Mesenchymal stem cell (in vitro differentiated cells and primary cell): ENCODE measurements around the gene THSD8.
"Not testable (repeated sequence)": the region's sequence is repeated elsewhere in the genome, so short reads cannot be mapped to it uniquely, and the experiment has no call there.

Experiments used
- DNase-seq: peaks from one replicate; pipeline ENCODE4 v3.0.0-alpha.2; 2013
- H2AFZ ChIP-seq: one replicate; pipeline ENCODE4 v1.6.1; 2013; ENCODE audit warnings: low read depth, mild to moderate bottlenecking, control low read depth, inconsistent platforms, low read length, moderate library complexity
- H2AK5ac ChIP-seq: 2 replicates; pipeline ENCODE4 v1.6.1; 2013; ENCODE audit warnings: low read length, moderate library complexity, mild to moderate bottlenecking, inconsistent platforms; ENCODE audit not compliant: severe bottlenecking
- H2BK120ac ChIP-seq: one replicate; pipeline ENCODE4 v1.6.1; 2013; ENCODE audit warnings: low read depth, mild to moderate bottlenecking, inconsistent platforms, low read length, moderate library complexity
- H2BK12ac ChIP-seq, 2 experiments: one replicate each; pipeline ENCODE4 v1.6.1; 2013; ENCODE audit warnings: inconsistent platforms in 2 of 2, low read length in 2 of 2, mild to moderate bottlenecking in 2 of 2, moderate library complexity in 2 of 2, control low read depth in 1 of 2
- H2BK15ac ChIP-seq: one replicate; pipeline ENCODE4 v1.6.1; 2013; ENCODE audit warnings: mild to moderate bottlenecking, low read depth, inconsistent platforms; ENCODE audit not compliant: poor library complexity, severe bottlenecking
- H2BK5ac ChIP-seq: 2 replicates; pipeline ENCODE4 v1.6.1; 2013; ENCODE audit warnings: low read depth, mild to moderate bottlenecking, low read length, control low read depth, inconsistent platforms; ENCODE audit not compliant: poor library complexity, severe bottlenecking
- H3K14ac ChIP-seq, 2 experiments: one replicate each; pipeline ENCODE4 v1.6.1; 2013; ENCODE audit warnings: inconsistent platforms in 2 of 2, low read length in 2 of 2, control low read depth in 1 of 2, mild to moderate bottlenecking in 1 of 2, moderate library complexity in 1 of 2
- H3K18ac ChIP-seq, 2 experiments: one replicate each; pipeline ENCODE4 v1.6.1; 2013; ENCODE audit warnings: inconsistent platforms in 2 of 2, low read length in 2 of 2, control low read depth in 1 of 2, low read depth in 1 of 2, mild to moderate bottlenecking in 1 of 2
- H3K23ac ChIP-seq, 2 experiments: one replicate each; pipeline ENCODE4 v1.6.1; 2013; ENCODE audit warnings: inconsistent platforms in 2 of 2, low read length in 2 of 2, mild to moderate bottlenecking in 2 of 2, moderate library complexity in 2 of 2, control low read depth in 1 of 2
- H3K27ac ChIP-seq: 2 replicates; pipeline ENCODE4 v1.5.1; 2013; ENCODE audit warnings: mild to moderate bottlenecking, moderate library complexity, low read length, control low read depth, inconsistent platforms; ENCODE audit not compliant: poor library complexity, severe bottlenecking
- H3K27me3 ChIP-seq, 2 experiments: 2 replicates each; pipeline versions ENCODE4 v1.6.1 to v1.7.0; 2013; ENCODE audit warnings: low read length in 2 of 2, mild to moderate bottlenecking in 2 of 2, moderate library complexity in 2 of 2, control low read depth in 1 of 2, inconsistent platforms in 1 of 2; ENCODE audit not compliant: control insufficient read depth in 1 of 2, insufficient read depth in 1 of 2
- H3K36me3 ChIP-seq, 2 experiments: 2 replicates each; pipeline versions ENCODE4 v1.6.1 to v1.7.0; 2013; ENCODE audit warnings: low read length in 2 of 2, control low read depth in 1 of 2, inconsistent platforms in 1 of 2, low read depth in 1 of 2, mild to moderate bottlenecking in 1 of 2; ENCODE audit not compliant: insufficient read depth in 2 of 2, control insufficient read depth in 1 of 2
- H3K4ac ChIP-seq, 2 experiments: one replicate each; pipeline ENCODE4 v1.6.1; 2013; ENCODE audit warnings: inconsistent platforms in 2 of 2, low read length in 2 of 2, mild to moderate bottlenecking in 2 of 2, moderate library complexity in 2 of 2, control low read depth in 1 of 2, low read depth in 1 of 2
- H3K4me1 ChIP-seq: 2 replicates; pipeline ENCODE4 v1.6.1; 2013; ENCODE audit warnings: low read depth, low read length, control low read depth; ENCODE audit not compliant: control insufficient read depth, insufficient read depth
- H3K4me2 ChIP-seq: 2 replicates; pipeline ENCODE4 v1.6.1; 2013; ENCODE audit warnings: low read length, mild to moderate bottlenecking, inconsistent platforms; ENCODE audit not compliant: poor library complexity, severe bottlenecking
- H3K4me3 ChIP-seq, 2 experiments: 2 replicates each; pipeline versions ENCODE4 v1.5.1 to v1.7.0; 2013; ENCODE audit warnings: low read length in 2 of 2, mild to moderate bottlenecking in 2 of 2, control low read depth in 1 of 2, low read depth in 1 of 2; ENCODE audit not compliant: insufficient read depth in 1 of 2
- H3K79me1 ChIP-seq: replicated peaks from 2 replicates; pipeline ENCODE4 v1.6.1; 2013; ENCODE audit warnings: mild to moderate bottlenecking, control low read depth, low read length, inconsistent platforms; ENCODE audit not compliant: poor library complexity, severe bottlenecking
- H3K9ac ChIP-seq: 2 replicates; pipeline ENCODE4 v1.7.0; 2013; ENCODE audit warnings: mild to moderate bottlenecking, low read length, moderate library complexity
- H3K9me3 ChIP-seq: 2 replicates; pipeline ENCODE4 v1.7.0; 2013; ENCODE audit warnings: mild to moderate bottlenecking, low read length; ENCODE audit not compliant: control insufficient read depth
- H4K8ac ChIP-seq: one replicate; pipeline ENCODE4 v1.6.1; 2013; ENCODE audit warnings: inconsistent platforms, mild to moderate bottlenecking, low read length, moderate library complexity
- H4K91ac ChIP-seq: one replicate; pipeline ENCODE4 v1.6.1; 2013; ENCODE audit warnings: mild to moderate bottlenecking, low read length, inconsistent platforms
- WGBS: methylation state at CpG from one replicate; pipeline ENCODE4 v1.1.7; 2013; ENCODE audit warnings: mixed read lengths; 5-methylcytosine and 5-hydroxymethylcytosine counted together

THSD8 gene

DNA sequence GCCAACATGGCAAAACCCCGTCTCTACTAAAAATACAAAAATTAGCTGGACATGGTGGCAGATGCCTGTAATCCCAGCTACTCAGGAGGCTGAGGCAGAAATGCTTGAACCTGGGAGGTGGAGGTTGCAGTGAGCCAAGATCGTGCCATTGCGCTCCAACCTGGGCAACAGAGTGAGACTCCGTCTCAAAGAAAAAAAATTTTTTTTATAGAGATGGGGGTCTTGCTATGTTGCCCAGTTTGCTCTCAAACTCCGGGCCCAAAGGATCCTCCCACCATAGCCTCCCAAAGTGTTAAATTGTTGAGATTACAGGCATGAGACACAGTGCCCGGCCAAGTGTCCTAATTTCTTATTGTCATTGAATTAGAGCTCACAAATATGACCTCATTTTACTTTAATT is 15.3 kb downstream of the THSD8 start:
- H2BK12ac ChIP-seq, H3K9ac ChIP-seq, H2AFZ ChIP-seq, H3K27ac ChIP-seq, H3K27me3 ChIP-seq, H3K4me1 ChIP-seq, H2BK120ac ChIP-seq, H3K23ac ChIP-seq, H2BK15ac ChIP-seq, H3K36me3 ChIP-seq, H4K8ac ChIP-seq, H3K18ac ChIP-seq, H3K4me2 ChIP-seq, DNase-seq, H2AK5ac ChIP-seq, H3K79me1 ChIP-seq, H3K9me3 ChIP-seq, H3K4me3 ChIP-seq, H3K4ac ChIP-seq, H3K14ac ChIP-seq, H2BK5ac ChIP-seq, H4K91ac ChIP-seq: not testable (repeated sequence)
- WGBS: 93% methylated on average over 3 of the region's 6 CpGs

DNA sequence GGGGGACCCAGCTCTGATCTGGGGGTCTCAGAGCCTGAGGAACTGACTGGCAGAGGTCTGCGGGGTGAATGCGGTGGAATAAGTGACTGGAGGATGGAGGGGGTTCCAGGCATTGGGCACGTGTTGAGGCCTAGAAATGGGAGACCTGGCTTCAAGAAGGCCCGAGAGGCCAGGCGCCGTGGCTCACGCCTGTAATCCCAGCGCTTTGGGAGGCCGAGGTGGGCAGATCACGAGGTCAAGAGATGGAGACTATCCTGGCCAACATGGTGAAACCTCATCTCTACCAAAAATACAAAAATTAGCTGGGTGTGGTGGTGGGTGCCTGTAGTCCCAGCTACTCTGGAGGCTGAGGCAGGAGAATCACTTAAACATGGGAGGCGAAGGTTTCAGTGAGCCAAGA is 15.9 kb downstream of the THSD8 start:
- not testable (repeated sequence) for H3K18ac ChIP-seq, H3K27me3 ChIP-seq, H2AK5ac ChIP-seq, H3K4me2 ChIP-seq, H4K91ac ChIP-seq, H3K79me1 ChIP-seq, H3K14ac ChIP-seq, H4K8ac ChIP-seq, H2BK120ac ChIP-seq, DNase-seq, H3K27ac ChIP-seq, H2BK15ac ChIP-seq, H3K4me3 ChIP-seq, H3K4me1 ChIP-seq, H3K4ac ChIP-seq, H2BK5ac ChIP-seq, H3K9ac ChIP-seq, H3K23ac ChIP-seq, H2AFZ ChIP-seq, H3K9me3 ChIP-seq, H3K36me3 ChIP-seq, H2BK12ac ChIP-seq
- 98% methylated on average over 10 of the region's 11 CpGs for WGBS

DNA sequence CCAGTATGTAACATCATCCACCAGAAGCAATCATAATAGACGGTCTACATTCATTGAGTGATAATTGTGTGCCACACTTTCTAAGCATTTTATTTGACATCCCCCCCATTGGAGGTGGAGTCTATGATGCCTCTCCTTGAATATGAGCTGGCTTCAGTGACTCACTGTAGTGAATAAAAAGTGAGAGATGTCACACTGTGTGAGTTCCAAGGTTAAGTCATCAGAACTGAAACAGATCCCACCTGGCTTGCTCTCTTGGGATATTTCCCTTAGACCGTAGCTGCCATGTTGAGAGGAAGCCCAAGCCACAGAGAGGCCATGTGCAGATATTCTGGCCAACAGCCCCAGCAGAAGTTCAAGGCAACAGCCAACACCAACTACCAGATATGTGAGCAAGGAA is 19.9 kb downstream of the THSD8 start:
- H2BK15ac ChIP-seq: no peak overlapping the region
- H3K14ac ChIP-seq: no peak overlapping the region
- no peak overlapping the region for H3K9ac ChIP-seq
- H2AK5ac ChIP-seq: no peak overlapping the region
- H3K9me3 ChIP-seq: peaks cover 4% of the 10 kb centered on the region
- peaks cover 12 to 20% of the 10 kb centered on the region in 2 experiments for H3K27me3 ChIP-seq
- H2BK12ac ChIP-seq: no peak overlapping the region
- no peak overlapping the region for H3K4me2 ChIP-seq
- no peak overlapping the region for H2BK5ac ChIP-seq
- H2BK120ac ChIP-seq: no peak overlapping the region
- no peak overlapping the region for H4K8ac ChIP-seq
- 98% methylated on average over 2 of the region's 2 CpGs for WGBS
- no peak overlapping the region for H3K18ac ChIP-seq
- H3K79me1 ChIP-seq: no peaks in the 10 kb centered on the region
- no peak overlapping the region for H3K4ac ChIP-seq
- H3K4me3 ChIP-seq: no peak overlapping the region
- H3K27ac ChIP-seq: no peak overlapping the region
- no peak overlapping the region for H4K91ac ChIP-seq
- H3K4me1 ChIP-seq: peaks cover 5% of the 10 kb centered on the region
- H3K23ac ChIP-seq: no peak overlapping the region
- no peak overlapping the region for H2AFZ ChIP-seq
- no peaks in the 10 kb centered on the region for H3K36me3 ChIP-seq
- DNase-seq: no peak

DNA sequence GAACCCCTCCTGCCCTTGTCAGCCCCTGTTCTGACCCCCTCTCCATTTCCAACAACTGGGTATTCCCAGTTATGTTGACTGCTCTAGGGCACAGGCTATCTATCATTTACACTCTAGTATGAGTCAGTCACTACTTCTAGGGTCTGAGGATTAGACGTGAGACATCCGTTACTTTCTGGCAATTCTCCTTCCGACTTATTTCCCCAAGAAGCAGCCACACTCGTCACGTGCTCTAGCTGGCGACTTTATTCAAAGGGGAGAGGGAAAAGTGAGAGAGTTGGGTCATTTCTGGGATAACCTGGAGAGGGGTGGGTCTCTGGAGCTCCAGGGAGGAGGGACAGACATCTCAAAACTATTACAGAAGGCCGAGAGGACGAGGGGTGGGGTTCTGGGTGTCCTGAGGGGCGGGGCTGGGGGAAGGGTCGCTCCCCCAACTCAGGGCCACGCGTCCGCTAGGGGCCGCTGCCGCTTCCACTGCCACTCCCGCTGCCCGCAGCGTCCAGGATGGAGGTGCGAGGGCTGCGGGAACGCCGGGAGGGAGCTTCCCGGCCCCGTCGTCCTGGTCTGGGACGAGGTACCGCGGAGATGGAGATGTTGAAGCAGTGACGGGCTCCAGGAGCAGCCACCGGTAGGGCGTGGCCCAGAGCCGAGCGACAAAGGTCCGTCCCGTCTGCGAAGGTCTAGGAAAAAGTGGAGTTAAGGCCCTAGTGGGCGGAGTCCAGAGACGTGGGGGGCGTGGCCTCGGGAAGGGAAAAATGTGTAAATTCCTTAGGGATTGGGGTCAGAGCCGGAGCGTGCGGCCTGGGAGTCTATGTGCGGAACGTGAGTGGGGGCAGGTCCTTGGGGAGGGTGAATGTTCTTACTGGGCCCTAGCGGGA is 23.6 kb downstream of the THSD8 start:
- peak overlapping the region in 1 of 2 experiments; percentile 31 for H3K23ac ChIP-seq
- peak overlapping the region in 1 of 2 experiments; percentile 64 for H3K18ac ChIP-seq
- no peak overlapping the region for H3K4ac ChIP-seq
- 6% methylated on average over 45 of the region's 46 CpGs for WGBS
- H3K4me2 ChIP-seq: no peak overlapping the region
- no peak overlapping the region for H3K27ac ChIP-seq
- peak overlapping the region; percentile 10 for H2AFZ ChIP-seq
- H3K9me3 ChIP-seq: peaks cover 4% of the 10 kb centered on the region
- H3K79me1 ChIP-seq: no peaks in the 10 kb centered on the region
- no peaks in the 10 kb centered on the region for H3K36me3 ChIP-seq
- peaks cover 5% of the 10 kb centered on the region for H3K4me1 ChIP-seq
- H2AK5ac ChIP-seq: no peak overlapping the region
- H2BK12ac ChIP-seq: peak overlapping the region in 1 of 2 experiments; percentile 14
- H3K4me3 ChIP-seq: peak overlapping the region in 1 of 2 experiments; percentile 28
- H2BK15ac ChIP-seq: no peak overlapping the region
- no peak overlapping the region for H2BK120ac ChIP-seq
- peak; percentile 39 for DNase-seq
- peaks cover 37 to 41% of the 10 kb centered on the region in 2 experiments for H3K27me3 ChIP-seq
- H3K9ac ChIP-seq: no peak overlapping the region
- H2BK5ac ChIP-seq: no peak overlapping the region
- peak overlapping the region; percentile 30 for H4K8ac ChIP-seq
- H3K14ac ChIP-seq: no peak overlapping the region
- no peak overlapping the region for H4K91ac ChIP-seq
